Pulmonary artery endothelial cell (primary cell): Measurements from ENCODE around the gene FGF8. TPM values are rescaled to one million over a fixed set of nuclear protein-coding genes. Genes with fewer than 3 reads are reported as not detected.

Experiments
- DNase-seq: peaks from one replicate; pipeline ENCODE4 v3.0.0-alpha.2; 2011; ENCODE audit warnings: low read depth, low spot score
- total RNA-seq: library from RNA; depleted of rRNA; stranded (reverse); fragments of >200 nt; gene quantifications from 2 replicates; pipeline ENCODE4 v1.2.3, GENCODE V29; 2014

Gene FGF8
- total RNA-seq, 1 donor from 2014 or later, result not detected

DNA sequence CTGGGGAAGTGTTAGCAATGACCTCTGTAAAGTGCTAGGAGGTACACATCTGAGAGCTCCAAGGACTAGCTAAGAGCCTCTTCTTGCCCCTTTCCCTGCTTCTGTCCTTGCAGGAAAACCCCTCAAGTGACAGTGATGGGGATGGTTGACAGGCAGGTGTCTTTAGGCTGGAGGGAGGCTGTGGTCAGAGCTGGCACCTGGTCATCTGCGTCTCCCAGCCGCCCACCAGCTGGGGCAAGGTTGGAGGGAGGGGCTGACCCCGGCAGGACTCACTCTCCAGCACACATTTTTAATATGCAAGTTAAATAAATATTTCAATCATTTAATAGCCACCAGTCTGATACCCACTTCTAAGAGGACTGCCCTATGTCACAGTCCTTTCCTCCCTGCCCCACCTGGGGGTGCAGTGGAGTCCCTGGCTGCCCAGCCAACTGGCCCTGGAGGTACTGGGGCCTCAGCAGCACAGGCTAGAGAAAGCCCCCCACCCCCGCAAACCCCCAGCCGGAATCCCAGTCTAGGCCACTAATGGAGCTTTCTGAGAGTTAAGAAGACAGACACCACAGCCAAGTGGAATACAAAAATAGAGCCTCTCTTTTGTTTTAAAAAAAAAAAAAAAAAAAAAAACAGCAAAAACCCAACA lies 6.3 kb downstream of the FGF8 start:
- no peak for DNase-seq

- no peak for DNase-seq
Observed at GRCh38 chr10:101768791-101769170, 7.1 kb downstream of the FGF8 start.

GRCh38 chr10:101767966-101768790 lies 7.7 kb downstream of the FGF8 start:
- no peak for DNase-seq

DNA sequence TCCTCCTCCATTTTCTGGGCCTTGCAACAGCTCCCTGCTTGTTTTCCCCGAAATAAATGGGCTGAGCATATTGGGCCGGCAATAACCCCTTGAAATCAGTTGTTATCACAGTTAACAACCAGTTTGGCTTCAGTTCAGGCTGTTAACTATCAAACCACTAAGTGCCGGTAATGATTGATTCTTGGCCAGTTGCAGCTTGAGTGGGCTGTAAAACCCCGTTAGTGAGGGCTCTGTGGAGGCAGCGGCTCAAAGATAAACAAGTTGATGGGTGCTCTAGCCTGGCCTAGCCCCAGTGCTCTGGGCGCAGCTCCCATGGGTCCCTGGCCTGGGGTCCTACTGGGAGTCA lies 8.3 kb downstream of the FGF8 start:
- no peak for DNase-seq

DNA sequence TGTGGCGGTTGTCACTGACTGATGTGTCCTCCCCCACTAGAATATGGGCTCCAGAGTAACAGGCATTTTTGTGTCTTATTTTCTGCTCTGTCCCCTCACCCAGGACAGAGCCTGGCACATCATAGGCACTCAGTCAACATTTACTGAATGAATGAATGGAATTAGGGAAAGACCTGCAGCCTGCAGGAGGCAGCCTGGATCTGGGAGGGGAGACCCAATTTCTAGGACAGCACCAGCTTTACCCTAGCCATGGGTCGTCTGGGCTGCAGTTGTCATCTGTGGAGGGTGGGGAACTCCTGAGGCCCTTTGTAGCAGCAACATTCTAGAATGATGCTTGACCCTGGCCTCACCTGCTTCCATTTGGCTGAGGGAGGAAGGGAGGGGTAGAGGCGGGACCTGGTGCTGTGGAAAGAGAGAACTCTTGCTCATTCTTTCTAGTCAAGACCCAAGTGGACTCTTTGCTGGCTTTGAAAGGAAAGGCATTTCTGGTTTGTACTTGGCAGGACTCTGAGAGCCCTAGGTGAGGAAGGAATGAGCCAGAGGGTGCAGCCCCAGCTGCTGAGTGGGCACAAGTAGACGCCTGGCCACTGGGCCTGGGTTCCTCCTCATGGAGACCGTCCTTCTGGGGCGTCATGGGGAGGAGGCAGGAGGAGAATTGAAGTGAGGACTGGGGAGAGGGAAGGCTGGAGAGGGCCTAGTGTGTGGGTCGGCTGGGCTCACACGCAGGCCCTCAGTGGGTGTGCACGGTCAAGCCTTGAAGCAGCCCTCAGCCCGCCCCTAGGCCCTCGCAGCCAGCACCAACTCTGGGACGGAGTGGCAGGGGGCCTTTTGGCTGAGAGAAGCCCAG lies 8.9 kb downstream of the FGF8 start:
- no peak for DNase-seq

- DNase-seq, result no peak
Observed at GRCh38 chr10:101766306-101766705, 9.6 kb downstream of the FGF8 start.

DNA sequence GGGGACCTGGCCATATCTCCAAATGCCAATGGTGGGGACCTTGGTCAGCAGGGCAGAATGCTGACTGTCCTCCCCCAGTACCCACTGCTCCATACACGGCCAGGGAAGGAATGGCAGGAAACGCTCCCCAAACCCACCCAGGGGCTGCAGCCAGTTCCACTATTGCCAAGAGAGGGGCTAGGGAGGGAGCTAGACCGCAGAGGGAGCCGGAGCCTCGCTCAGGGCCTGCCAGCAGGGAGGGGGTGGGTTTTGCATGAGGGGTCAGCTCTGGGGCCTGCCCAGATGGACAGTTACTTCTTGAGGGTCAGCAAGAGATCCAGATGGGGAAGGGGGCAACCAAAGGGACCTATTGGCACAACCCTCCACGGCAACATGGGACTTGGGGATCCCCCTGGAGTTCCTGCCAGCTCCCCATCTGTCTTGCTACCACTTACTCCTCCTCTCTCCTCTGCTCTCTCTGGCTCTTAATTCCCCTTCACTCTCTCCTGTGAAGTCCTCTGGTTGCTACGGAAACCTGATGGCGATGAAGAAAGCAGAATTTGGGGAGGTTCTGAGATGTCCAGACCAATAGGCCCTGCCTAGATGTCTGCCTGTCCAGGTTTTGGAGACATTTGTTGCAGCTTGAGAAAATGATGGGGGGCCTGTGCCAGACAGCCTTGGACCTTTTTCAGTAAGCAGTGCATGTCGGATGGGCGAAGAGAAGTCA lies 12.6 kb downstream of the FGF8 start:
- DNase-seq, result no peak

DNA sequence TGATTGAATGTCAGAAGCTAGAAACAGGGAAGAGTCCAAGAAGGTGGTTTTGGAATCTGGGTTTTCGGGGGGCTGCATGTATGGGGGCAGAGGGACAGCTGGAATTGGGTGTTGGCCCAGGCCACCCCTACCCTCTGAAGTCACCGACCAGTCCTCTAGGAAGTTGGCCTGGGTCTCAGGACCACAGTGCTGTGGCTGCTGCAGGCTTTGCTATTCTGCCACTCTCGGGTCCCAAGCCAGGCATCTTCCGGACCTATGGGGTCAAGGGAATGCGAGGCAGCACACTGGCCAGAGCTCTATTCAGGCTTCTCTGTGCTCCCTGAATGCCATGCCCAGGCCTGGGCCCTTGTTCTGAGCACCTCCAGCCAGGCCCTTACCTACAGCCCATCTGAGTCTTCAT lies 13.2 kb downstream of the FGF8 start:
- no peak for DNase-seq

DNA sequence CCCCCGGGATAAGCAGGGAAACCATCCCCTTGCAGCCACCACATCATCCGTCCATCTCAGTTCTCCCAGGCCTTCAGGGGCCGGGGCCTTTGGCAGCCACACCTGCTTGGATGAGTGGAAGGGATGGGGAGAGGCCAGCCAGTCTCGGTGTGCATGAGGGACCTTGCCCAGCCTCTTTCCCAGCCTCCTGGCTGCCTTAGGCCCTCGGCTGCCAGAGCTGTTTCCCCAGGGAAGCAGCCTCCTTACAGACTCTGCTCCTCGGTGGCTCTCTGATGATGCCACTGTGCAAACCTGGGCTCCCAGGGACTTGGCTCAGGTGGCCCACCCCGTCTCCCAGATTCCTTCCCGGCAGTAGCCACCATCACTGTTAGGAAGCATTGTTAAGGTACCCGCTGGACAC lies 14.7 kb downstream of the FGF8 start:
- DNase-seq, result no peak

DNA sequence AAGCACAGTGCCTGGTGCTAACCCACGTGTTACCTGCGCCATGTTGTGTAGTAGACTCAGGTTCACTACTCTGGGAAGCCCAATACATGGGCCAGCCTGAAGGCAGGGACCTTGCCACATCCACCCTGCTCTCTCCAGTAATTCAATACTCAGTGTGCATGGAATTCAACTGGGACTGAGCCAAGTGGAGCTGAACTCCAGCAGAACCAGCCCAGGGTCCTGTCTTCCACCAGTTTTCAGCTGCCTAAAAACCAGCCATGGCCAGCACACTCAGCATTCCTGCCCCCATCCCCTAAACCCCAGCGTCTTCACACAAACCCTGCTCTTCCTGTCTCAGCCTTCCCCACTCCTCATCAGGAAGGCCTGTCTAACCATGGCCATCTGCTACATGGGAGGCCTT lies 15.4 kb downstream of the FGF8 start:
- DNase-seq, result no peak

DNA sequence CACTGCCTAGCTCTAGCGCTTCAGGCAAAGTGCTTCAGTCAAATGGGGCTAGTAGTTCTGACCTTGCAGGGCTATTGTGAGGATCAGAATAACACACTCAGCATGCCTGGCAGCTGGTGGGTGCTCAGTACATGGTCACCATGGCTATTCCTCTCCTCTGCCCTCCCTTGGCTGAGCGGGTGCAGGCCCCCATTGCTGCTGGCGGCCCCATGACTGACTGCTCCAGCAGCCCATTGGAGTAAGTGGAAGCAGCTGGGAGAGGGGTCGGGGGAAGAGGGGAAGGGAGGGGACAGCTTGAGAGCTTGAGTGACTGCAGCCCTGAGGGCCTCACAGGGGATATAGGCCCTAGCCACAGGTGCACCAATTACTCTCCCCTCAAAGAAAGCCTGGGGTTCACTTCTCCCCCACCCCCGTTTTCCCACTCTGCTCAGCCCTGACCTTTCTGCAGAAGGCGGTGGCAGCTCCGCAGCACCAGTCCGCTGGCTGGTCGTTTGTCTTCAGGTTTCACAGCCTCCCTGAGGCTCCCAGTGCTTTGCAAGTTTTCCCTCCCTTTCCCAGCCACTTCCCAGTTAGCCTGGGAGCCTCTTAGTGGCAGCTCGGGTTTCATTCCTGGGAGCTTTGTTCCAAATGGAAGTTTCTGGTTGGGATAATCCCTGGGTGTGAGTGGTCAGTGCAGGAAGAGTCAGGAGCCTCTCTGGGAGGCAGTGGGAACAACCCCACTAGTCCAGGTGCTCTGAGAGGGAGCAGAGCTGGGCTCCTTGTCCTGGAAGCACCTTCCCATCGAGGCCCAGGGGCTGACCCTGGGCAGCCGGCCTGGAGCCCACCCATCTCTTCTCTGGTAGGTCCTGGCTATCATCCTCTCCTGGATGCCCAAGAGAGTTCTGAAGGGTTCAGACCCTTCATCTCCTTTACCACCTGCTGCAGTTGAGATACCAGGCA lies 16.3 kb downstream of the FGF8 start:
- DNase-seq, result no peak

DNA sequence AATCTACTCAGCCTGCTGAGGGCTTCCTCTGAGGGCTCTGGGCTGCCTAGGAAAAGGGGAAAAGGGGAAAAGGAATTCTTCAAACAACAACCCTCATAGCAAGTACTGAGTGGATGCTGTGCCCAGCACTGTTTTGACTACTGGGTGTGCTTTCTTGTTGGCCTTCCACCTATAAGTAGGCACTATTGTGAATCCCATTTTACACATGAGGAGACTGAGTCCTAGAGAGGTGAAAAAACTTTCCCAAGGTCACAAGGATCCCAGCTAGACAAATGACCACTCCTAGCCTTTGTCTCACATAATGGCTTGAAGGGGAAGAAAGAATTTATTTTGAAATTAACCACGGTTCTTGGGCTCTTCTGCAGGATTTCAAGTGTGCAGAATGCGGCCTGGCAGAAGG lies 17.1 kb downstream of the FGF8 start:
- DNase-seq, result no peak

GRCh38 chr10:101752241-101752640 lies 23.7 kb downstream of the FGF8 start:
- DNase-seq, result no peak

- no peak for DNase-seq
Observed at GRCh38 chr10:101749047-101750016, 26.6 kb downstream of the FGF8 start.

DNA sequence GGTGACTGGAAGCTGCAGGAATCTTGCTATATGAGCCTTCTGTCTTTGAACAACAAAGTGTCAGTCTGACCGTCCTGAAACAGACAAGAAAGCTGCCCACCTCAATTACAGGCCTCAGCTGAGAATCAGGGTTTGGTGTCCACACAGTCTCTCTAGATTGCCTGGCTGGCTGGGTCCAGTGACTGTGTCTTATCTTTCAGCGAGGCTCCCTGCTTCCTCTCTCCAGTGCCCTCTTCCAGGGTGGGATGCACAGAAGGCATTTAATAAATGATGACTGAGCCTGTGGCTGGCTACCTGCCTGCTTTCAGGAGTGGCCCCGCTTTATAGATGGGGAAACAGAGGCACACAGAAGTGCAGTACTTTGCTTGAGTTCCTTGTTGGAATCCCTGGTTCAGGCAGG lies 27.4 kb downstream of the FGF8 start:
- no peak for DNase-seq

- no peak for DNase-seq
Observed at GRCh38 chr10:101745074-101745696, 30.7 kb downstream of the FGF8 start.

DNA sequence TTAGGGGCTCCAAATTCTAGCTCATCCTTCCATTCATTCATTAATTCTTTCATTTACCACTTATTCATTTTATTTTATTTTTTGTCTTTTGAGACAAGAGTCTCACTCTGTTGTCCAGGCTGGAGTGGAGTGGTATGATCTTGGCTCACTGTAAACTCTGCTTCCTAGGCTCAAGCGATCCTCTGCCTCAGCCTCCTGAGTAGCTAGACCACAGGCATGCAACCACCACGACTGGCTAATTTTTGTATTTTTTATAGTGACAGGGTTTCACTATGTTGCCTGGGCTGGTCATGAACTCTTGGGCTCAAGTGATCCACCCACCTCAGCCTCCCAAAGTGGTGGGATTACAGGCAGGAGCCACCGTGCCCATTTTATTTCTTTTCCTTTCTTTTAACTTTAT lies 31.6 kb downstream of the FGF8 start:
- DNase-seq, result no peak

DNA sequence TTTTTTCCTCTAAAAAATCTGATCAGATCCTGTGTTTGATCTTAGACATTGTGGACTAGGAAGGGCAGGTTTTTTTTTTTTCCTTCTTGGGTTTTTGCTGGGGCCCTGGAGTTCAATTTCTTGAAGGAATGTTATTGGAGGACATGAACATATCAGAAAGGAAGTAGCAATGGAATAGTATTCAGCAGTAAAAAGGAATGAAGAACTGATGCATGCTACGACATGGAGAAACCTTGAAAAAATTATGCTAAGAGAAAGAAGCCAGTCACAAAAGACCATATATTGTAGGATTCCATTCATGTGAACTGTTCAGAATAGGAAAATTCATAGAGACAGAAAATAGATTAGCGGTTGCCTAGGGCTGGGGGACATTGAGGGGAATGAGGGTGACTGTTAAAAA lies 34.0 kb downstream of the FGF8 start:
- DNase-seq, result no peak

GRCh38 chr10:101736666-101737065 lies 39.2 kb downstream of the FGF8 start:
- DNase-seq, result no peak
